Activated CD8-positive, alpha-beta memory T cell treated with anti-CD3 and anti-CD28 coated beads for 36 hours (primary cell): ENCODE measurements around the gene HCRTR1. TPM values are rescaled to one million over a fixed set of nuclear protein-coding genes. Genes with fewer than 3 reads are reported as not detected.

ENCODE experiments used
- CTCF ChIA-PET: fragments of 350-600 bp; sonication (Branson Sonifier 250); formaldehyde crosslinking; loops from one replicate; lab custom pipeline; 2021; ENCODE audit warnings: antibody characterized with exemption; lab: Charles Lee
- POLR2A ChIA-PET: fragments of 350-600 bp; sonication (Branson Sonifier 250); formaldehyde crosslinking; loops from one replicate; lab custom pipeline; 2021; ENCODE audit warnings: antibody characterized with exemption; lab: Charles Lee
- total RNA-seq, 2 experiments: library from RNA; stranded (reverse); gene quantifications; one replicate each; pipeline ENCODE4 v1.2.3, GENCODE V29; 2021

Gene HCRTR1
- total RNA-seq, 2 experiments from 2014 or later = not detected

- CTCF ChIA-PET = interaction anchor here (0.5 kb wide), 1 partner anchor 23 kb away, joined by 3 read pairs; the partner anchor contains the start of gene PEF1
- POLR2A ChIA-PET = no interaction called here
These were observed 4.6 kb downstream of the HCRTR1 start for GRCh38 chr1:31621847-31622730.

- POLR2A ChIA-PET = interaction anchor here (0.6 kb wide), 1 partner anchor 166 kb away, joined by 3 read pairs; no protein-coding TSS in a partner anchor
- CTCF ChIA-PET = no interaction called here
These were observed 5.9 kb downstream of the HCRTR1 start for GRCh38 chr1:31623365-31623764.

GRCh38 chr1:31624309-31624708 lies 6.8 kb downstream of the HCRTR1 start:
- CTCF ChIA-PET = no interaction called here
- POLR2A ChIA-PET = no interaction called here

- POLR2A ChIA-PET = no interaction called here
- CTCF ChIA-PET = no interaction called here
These were observed 7.4 kb downstream of the HCRTR1 start for GRCh38 chr1:31624731-31625514.

- ChIA-PET POLR2A (no interaction called here), CTCF (no interaction called here)
These were observed 8.2 kb downstream of the HCRTR1 start for GRCh38 chr1:31625561-31626222.

GRCh38 chr1:31626223-31627207 lies 9.0 kb downstream of the HCRTR1 start:
- POLR2A ChIA-PET = interaction anchor here (0.7 kb wide), 1 partner anchor 150 kb away, joined by 4 read pairs; no protein-coding TSS in a partner anchor
- CTCF ChIA-PET = no interaction called here

- POLR2A ChIA-PET = no interaction called here
- CTCF ChIA-PET = no interaction called here
These were observed 9.9 kb downstream of the HCRTR1 start for GRCh38 chr1:31627301-31627929.

- CTCF ChIA-PET = no interaction called here
- POLR2A ChIA-PET = no interaction called here
These were observed 10.6 kb downstream of the HCRTR1 start for GRCh38 chr1:31627930-31628559.

- CTCF ChIA-PET = interaction anchor here (1.1 kb wide), 1 partner anchor 160 kb away, joined by 4 read pairs; no protein-coding TSS in a partner anchor
- POLR2A ChIA-PET = no interaction called here
These were observed 11.6 kb downstream of the HCRTR1 start for GRCh38 chr1:31628931-31629556.

- ChIA-PET CTCF (interaction anchor here (1.1 to 1.5 kb wide), 3 partner anchors 10 to 27 kb away, joined by 3 to 4 read pairs (median 3); no protein-coding TSS in a partner anchor), POLR2A (no interaction called here)
These were observed 15.2 kb downstream of the HCRTR1 start for GRCh38 chr1:31632649-31633048.

GRCh38 chr1:31633117-31633516 lies 15.6 kb downstream of the HCRTR1 start:
- ChIA-PET CTCF (interaction anchor here (1.1 to 2.8 kb wide), 4 partner anchors 10 to 26 kb away, joined by 3 to 10 read pairs (median 4); no protein-coding TSS in a partner anchor), POLR2A (no interaction called here)

GRCh38 chr1:31637915-31638673 lies 20.6 kb downstream of the HCRTR1 start:
- CTCF ChIA-PET = interaction anchor here (0.7 to 1.1 kb wide), 3 partner anchors 20 to 338 kb away, joined by 3 to 10 read pairs (median 3); no protein-coding TSS in a partner anchor
- POLR2A ChIA-PET = no interaction called here

GRCh38 chr1:31639543-31639942 lies 22.1 kb downstream of the HCRTR1 start:
- ChIA-PET CTCF (interaction anchor here (0.9 kb wide), 1 partner anchor 149 kb away, joined by 3 read pairs; no protein-coding TSS in a partner anchor), POLR2A (no interaction called here)

- CTCF ChIA-PET = interaction anchor here (0.9 kb wide), 1 partner anchor 148 kb away, joined by 3 read pairs; no protein-coding TSS in a partner anchor
- POLR2A ChIA-PET = no interaction called here
These were observed 22.7 kb downstream of the HCRTR1 start for GRCh38 chr1:31640179-31640578.

- POLR2A ChIA-PET = no interaction called here
- CTCF ChIA-PET = no interaction called here
These were observed 23.5 kb downstream of the HCRTR1 start for GRCh38 chr1:31640964-31641363.

GRCh38 chr1:31642366-31642765 lies 24.9 kb downstream of the HCRTR1 start:
- ChIA-PET POLR2A (no interaction called here), CTCF (interaction anchor here (0.6 to 1.1 kb wide), 3 partner anchors 9 to 77 kb away, joined by 3 to 5 read pairs (median 3); no protein-coding TSS in a partner anchor)
